B cell (primary cell): ENCODE results near the gene MYH10. TPM values are rescaled to one million over a fixed set of nuclear protein-coding genes. Genes with fewer than 3 reads are reported as not detected.

ENCODE experiments used
- ATAC-seq: fragments of 200-7000 bp; cut with Tn5 transposase; one replicate; pipeline ENCODE4 v1.10.0; 2021; ENCODE audit warnings: low read depth, mild to moderate bottlenecking, moderate number of reproducible peaks, moderate library complexity
- CTCF ChIA-PET: fragments of 350-600 bp; sonication (Branson Sonifier 250); formaldehyde crosslinking; loops from one replicate; lab custom pipeline; 2021; ENCODE audit warnings: antibody characterized with exemption, inconsistent platforms; lab: Charles Lee
- POLR2A ChIA-PET: fragments of 350-600 bp; sonication (Branson Sonifier 250); formaldehyde crosslinking; loops from one replicate; lab custom pipeline; 2021; ENCODE audit warnings: antibody characterized with exemption; lab: Charles Lee
- DNase-seq: peaks from one replicate; pipeline ENCODE4 v3.0.0; 2013
- H2AFZ ChIP-seq: 2 replicates; pipeline ENCODE4 v1.6.1; 2012; ENCODE audit warnings: mild to moderate bottlenecking, low read depth, low read length; ENCODE audit not compliant: insufficient read depth, poor library complexity, severe bottlenecking
- H3K27ac ChIP-seq, 2 donors: 1 replicate in 1 of 2; 2 replicates in 1 of 2; pipeline ENCODE4 v1.5.1; 2012 to 2013; ENCODE audit warnings: low read length in 2 of 2, mild to moderate bottlenecking in 2 of 2, moderate library complexity in 1 of 2
- H3K27me3 ChIP-seq, 4 experiments: fragments of 200-600 bp in 1 of 4; sonication (generic) in 1 of 4; replicated peaks in 1 of 4; 1 replicate in 2 of 4; 2 replicates in 2 of 4; pipeline versions ENCODE4 v1.6.1 to v1.7.0; 2013 to 2016; ENCODE audit warnings: low read length in 3 of 4, mild to moderate bottlenecking in 2 of 4, mixed read lengths in 1 of 4, moderate library complexity in 1 of 4; ENCODE audit not compliant: insufficient read depth in 4 of 4, control insufficient read depth in 3 of 4; ENCODE audit errors: control extremely low read depth in 1 of 4
- H3K36me3 ChIP-seq, 2 experiments: replicated peaks in 1 of 2; 1 replicate in 1 of 2; 2 replicates in 1 of 2; pipeline versions ENCODE4 v1.6.1 to v1.7.1; 2013; ENCODE audit warnings: low read length in 1 of 2; ENCODE audit not compliant: insufficient read depth in 2 of 2, control insufficient read depth in 1 of 2; ENCODE audit errors: control extremely low read depth in 1 of 2, extremely low read depth in 1 of 2
- H3K4me1 ChIP-seq, 2 donors: fragments of 200-600 bp in 1 of 2; sonication (generic) in 1 of 2; 1 replicate in 1 of 2; 2 replicates in 1 of 2; pipeline versions ENCODE4 v1.5.1 to v1.6.1; 2013 to 2017; ENCODE audit warnings: low read length in 2 of 2; ENCODE audit not compliant: control insufficient read depth in 2 of 2, insufficient read depth in 2 of 2
- H3K4me2 ChIP-seq: replicated peaks from 2 replicates; pipeline ENCODE3; 2012; ENCODE audit warnings: mild to moderate bottlenecking, low read depth, low read length; ENCODE audit not compliant: poor library complexity, severe bottlenecking
- H3K4me3 ChIP-seq, 5 experiments: fragments of 200-600 bp in 1 of 5; sonication (generic) in 1 of 5; 1 replicate in 3 of 5; 2 replicates in 2 of 5; pipeline versions ENCODE4 v1.5.1 to v1.7.0; 2011 to 2016; ENCODE audit warnings: low read length in 4 of 5, mild to moderate bottlenecking in 4 of 5, low read depth in 2 of 5, control low read depth in 1 of 5, moderate library complexity in 1 of 5; ENCODE audit not compliant: insufficient read depth in 1 of 5; ENCODE audit errors: control extremely low read depth in 1 of 5, extremely low read depth in 1 of 5
- H3K79me2 ChIP-seq: fragments of 200-600 bp; sonication (generic); one replicate; pipeline ENCODE4 v1.6.0; 2016; ENCODE audit warnings: low read length; ENCODE audit not compliant: control insufficient read depth, insufficient read depth
- H3K9ac ChIP-seq: fragments of 200-600 bp; sonication (generic); 2 replicates; pipeline ENCODE4 v1.6.1; 2017; ENCODE audit warnings: mild to moderate bottlenecking, low read length, moderate library complexity
- H3K9me3 ChIP-seq, 3 donors: one replicate each; pipeline versions ENCODE4 v1.6.1 to v1.7.1; 2013; ENCODE audit warnings: low read length in 2 of 3; ENCODE audit not compliant: control insufficient read depth in 2 of 3, insufficient read depth in 1 of 3; ENCODE audit errors: control extremely low read depth in 1 of 3
- H4K20me1 ChIP-seq: 2 replicates; pipeline ENCODE4 v1.6.0; 2012; ENCODE audit warnings: mild to moderate bottlenecking, low read length; ENCODE audit not compliant: insufficient read depth, control insufficient read depth, poor library complexity, severe bottlenecking
- H3K27ac Mint-ChIP-seq: one replicate; pipeline ENCODE4 v1.8.0; 2021; ENCODE audit warnings: mixed read lengths
- H3K27me3 Mint-ChIP-seq: one replicate; pipeline ENCODE4 v1.8.0; 2021; ENCODE audit warnings: mixed read lengths
- H3K4me1 Mint-ChIP-seq: one replicate; pipeline ENCODE4 v1.8.0; 2021; ENCODE audit warnings: mixed read lengths
- H3K4me3 Mint-ChIP-seq: one replicate; pipeline ENCODE4 v1.8.0; 2021; ENCODE audit warnings: mixed read lengths
- H3K9me3 Mint-ChIP-seq: one replicate; pipeline ENCODE4 v1.8.0; 2022; ENCODE audit warnings: mixed read lengths; ENCODE audit not compliant: insufficient read depth
- EZH2 ChIP-seq: IDR thresholded peaks from 2 replicates; pipeline ENCODE4 v1.6.1; 2012; ENCODE audit warnings: borderline replicate concordance, low read depth, mild to moderate bottlenecking, moderate library complexity, low read length; ENCODE audit not compliant: insufficient read depth, poor library complexity, severe bottlenecking
- WGBS: methylation state at CpG from one replicate; pipeline ENCODE4 v1.1.5; 2013; ENCODE audit warnings: missing lambda C conversion rate; ENCODE audit not compliant: insufficient coverage; 5-methylcytosine and 5-hydroxymethylcytosine counted together
- intact Hi-C: fragments of 100-400 bp; cut with micrococcal nuclease; formaldehyde crosslinking; loops from one replicate; pipeline ENCODE4 v1.10.0; 2022
- polyA plus RNA-seq: library from polyadenylated mRNA; depleted of rRNA; stranded (reverse); fragments of >200 nt; gene quantifications from 2 replicates; pipeline ENCODE4 v1.2.3, GENCODE V29; 2012
- total RNA-seq, 2 donors: library from RNA; stranded (reverse); fragments of 120-200 nt in 1 of 2; gene quantifications; 1 replicate in 1 of 2; 2 replicates in 1 of 2; pipeline versions ENCODE4 v1.2.3 to v1.2.4, GENCODE V29; 2013 to 2022
- TF ChIP-seq, protein P1 (sequence below): fragments of 200-600 bp; IDR thresholded peaks from one replicate; pipeline ENCODE4 v1.8.0; 2022; ENCODE audit warnings: antibody characterized with exemption, mild to moderate bottlenecking

The MYH10 gene
- total and polyA plus RNA-seq, 2 donors (not counting 1 experiment from before 2014, with no cell fraction given): 0.04 to 1.7 TPM

DNA sequence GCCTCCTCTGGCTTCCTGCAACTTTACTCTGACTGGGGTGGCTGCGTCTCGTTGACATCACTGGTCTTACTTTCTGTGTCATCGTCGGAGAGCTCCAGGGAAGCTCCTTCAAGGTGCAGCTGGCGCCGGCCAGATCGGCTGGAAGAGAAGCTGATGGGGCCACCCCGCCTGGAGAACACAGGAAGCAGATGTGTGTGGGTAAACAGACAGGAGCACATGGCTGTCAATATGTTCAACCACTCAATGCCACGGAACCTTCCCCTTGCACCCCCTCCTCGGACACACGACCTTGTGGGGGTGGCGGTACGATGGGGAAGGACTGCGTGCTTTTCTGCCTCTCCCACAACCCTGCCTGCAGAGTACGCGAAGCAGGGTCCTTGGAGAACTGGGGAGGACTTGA, 154.7 kb downstream of the MYH10 start:
- ATAC-seq: no peak
- WGBS: 50% methylated on average over 7 of the region's 16 CpGs
- no peaks in the 10 kb centered on the region for H3K9me3 Mint-ChIP-seq
- Histone ChIP-seq H3K79me2 (no peaks in the 10 kb centered on the region), H4K20me1 (no peaks in the 10 kb centered on the region), H3K27ac (no peak overlapping the region), H3K27me3 (no peaks in the 10 kb centered on the region), H3K9ac (no peak overlapping the region), H3K4me1 (no peaks in the 10 kb centered on the region), H3K4me3 (no peak overlapping the region), H3K36me3 (peaks cover 2 to 63% of the 10 kb centered on the region in 2 experiments), H3K4me2 (no peak overlapping the region), H2AFZ (no peak overlapping the region), H3K9me3 (no peaks in the 10 kb centered on the region)
- intact Hi-C loops: no loop called here
- no peak overlapping the region for H3K4me3 Mint-ChIP-seq
- ChIA-PET POLR2A (no interaction called here), CTCF (no interaction called here)
- no peak overlapping the region for H3K27ac Mint-ChIP-seq
- no peaks in the 10 kb centered on the region for H3K4me1 Mint-ChIP-seq
- H3K27me3 Mint-ChIP-seq: no peaks in the 10 kb centered on the region
- TF ChIP-seq, protein P1, sequence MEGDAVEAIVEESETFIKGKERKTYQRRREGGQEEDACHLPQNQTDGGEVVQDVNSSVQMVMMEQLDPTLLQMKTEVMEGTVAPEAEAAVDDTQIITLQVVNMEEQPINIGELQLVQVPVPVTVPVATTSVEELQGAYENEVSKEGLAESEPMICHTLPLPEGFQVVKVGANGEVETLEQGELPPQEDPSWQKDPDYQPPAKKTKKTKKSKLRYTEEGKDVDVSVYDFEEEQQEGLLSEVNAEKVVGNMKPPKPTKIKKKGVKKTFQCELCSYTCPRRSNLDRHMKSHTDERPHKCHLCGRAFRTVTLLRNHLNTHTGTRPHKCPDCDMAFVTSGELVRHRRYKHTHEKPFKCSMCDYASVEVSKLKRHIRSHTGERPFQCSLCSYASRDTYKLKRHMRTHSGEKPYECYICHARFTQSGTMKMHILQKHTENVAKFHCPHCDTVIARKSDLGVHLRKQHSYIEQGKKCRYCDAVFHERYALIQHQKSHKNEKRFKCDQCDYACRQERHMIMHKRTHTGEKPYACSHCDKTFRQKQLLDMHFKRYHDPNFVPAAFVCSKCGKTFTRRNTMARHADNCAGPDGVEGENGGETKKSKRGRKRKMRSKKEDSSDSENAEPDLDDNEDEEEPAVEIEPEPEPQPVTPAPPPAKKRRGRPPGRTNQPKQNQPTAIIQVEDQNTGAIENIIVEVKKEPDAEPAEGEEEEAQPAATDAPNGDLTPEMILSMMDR: no peak
- TF ChIP-seq EZH2: no peak
- DNase-seq: no peak

DNA sequence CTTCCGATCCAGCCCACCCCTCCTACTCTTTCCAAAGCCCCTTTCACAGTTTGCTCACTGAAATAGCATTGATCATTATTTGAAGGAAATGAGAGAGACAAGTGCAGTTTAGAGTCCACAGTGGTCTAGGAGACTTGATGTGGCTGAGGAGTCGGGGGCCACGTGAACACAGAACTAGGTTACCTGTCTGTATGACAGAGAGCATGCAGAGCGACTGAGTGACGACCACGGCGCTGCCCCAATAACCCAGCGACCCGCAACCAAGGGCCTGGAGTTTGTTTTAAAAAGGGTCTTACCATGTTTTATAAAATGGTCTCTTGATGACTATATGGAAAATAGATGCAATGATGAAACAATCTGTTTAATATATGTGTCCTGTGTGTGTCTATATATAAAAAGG, 155.3 kb downstream of the MYH10 start:
- POLR2A ChIA-PET: interaction anchor here (0.5 kb wide), 1 partner anchor 28 kb away, joined by 3 read pairs; no protein-coding TSS in a partner anchor
- WGBS: 96% methylated on average over 8 of the region's 9 CpGs
- no peaks in the 10 kb centered on the region for H3K79me2 ChIP-seq
- CTCF ChIA-PET: no interaction called here
- DNase-seq (no peak), ATAC-seq (no peak)
- H3K4me3 ChIP-seq: no peak overlapping the region
- H3K27ac Mint-ChIP-seq: no peak overlapping the region
- H2AFZ ChIP-seq: no peak overlapping the region
- H3K27ac ChIP-seq: no peak overlapping the region
- peaks cover 2 to 63% of the 10 kb centered on the region in 2 experiments for H3K36me3 ChIP-seq
- H3K4me1 ChIP-seq: no peaks in the 10 kb centered on the region
- no peaks in the 10 kb centered on the region for H3K9me3 Mint-ChIP-seq
- H4K20me1 ChIP-seq: no peaks in the 10 kb centered on the region
- H3K27me3 ChIP-seq: no peaks in the 10 kb centered on the region
- TF ChIP-seq, protein P1: no peak
- no peak for TF ChIP-seq EZH2
- no peaks in the 10 kb centered on the region for H3K27me3 Mint-ChIP-seq
- no peaks in the 10 kb centered on the region for H3K9me3 ChIP-seq
- no peak overlapping the region for H3K4me3 Mint-ChIP-seq
- no peak overlapping the region for H3K9ac ChIP-seq
- H3K4me2 ChIP-seq: no peak overlapping the region
- no peaks in the 10 kb centered on the region for H3K4me1 Mint-ChIP-seq
- intact Hi-C loops: no loop called here
